Stimulated activated naive B cell treated with anti-CD40 and anti-IgM and Interleukin-4, amounts not matched to agents 10 μg/mL and 1 μg/mL and 100 μg/mL, for 72 hours (primary cell): ENCODE results near the gene HDDC2.

Experiments used
- ATAC-seq, 2 donors: fragments of 150-1000 bp; cut with Tn5 transposase; replicated peaks; 2 replicates each; pipeline ENCODE4 v1.10.0; 2021; ENCODE audit warnings: moderate library complexity in 1 of 2
- DNase-seq: peaks from one replicate; pipeline ENCODE4 v3.0.0; 2021
- H3K27ac Mint-ChIP-seq: one replicate; pipeline ENCODE4 v1.8.0; 2022; ENCODE audit warnings: mild to moderate bottlenecking, mixed read lengths
- H3K27me3 Mint-ChIP-seq, 2 donors: one replicate each; pipeline ENCODE4 v1.8.0; 2022; ENCODE audit warnings: mixed read lengths in 2 of 2
- H3K36me3 Mint-ChIP-seq, 2 donors: one replicate each; pipeline ENCODE4 v1.8.0; 2022; ENCODE audit warnings: mixed read lengths in 2 of 2, mild to moderate bottlenecking in 1 of 2
- H3K4me1 Mint-ChIP-seq, 2 donors: one replicate each; pipeline ENCODE4 v1.8.0; 2022; ENCODE audit warnings: mixed read lengths in 2 of 2, mild to moderate bottlenecking in 1 of 2
- H3K4me3 Mint-ChIP-seq, 2 donors: one replicate each; pipeline ENCODE4 v1.8.0; 2022; ENCODE audit warnings: mild to moderate bottlenecking in 2 of 2, mixed read lengths in 2 of 2, moderate library complexity in 1 of 2
- H3K9me3 Mint-ChIP-seq, 2 donors: one replicate each; pipeline ENCODE4 v1.8.0; 2022; ENCODE audit warnings: mixed read lengths in 2 of 2, mild to moderate bottlenecking in 1 of 2

The HDDC2 gene

GRCh38 chr6:125228981-125229479 is 72.7 kb downstream of the HDDC2 start:
- ATAC-seq: no peak
- no peaks in the 10 kb centered on the region for H3K9me3 Mint-ChIP-seq
- no peak overlapping the region for H3K4me3 Mint-ChIP-seq
- no peaks in the 10 kb centered on the region for H3K36me3 Mint-ChIP-seq
- DNase-seq: no peak
- H3K27me3 Mint-ChIP-seq: no peaks in the 10 kb centered on the region
- no peak overlapping the region for H3K27ac Mint-ChIP-seq
- H3K4me1 Mint-ChIP-seq: no peaks in the 10 kb centered on the region

GRCh38 chr6:125227244-125227643 is 74.5 kb downstream of the HDDC2 start:
- Mint-ChIP-seq H3K27me3 (no peaks in the 10 kb centered on the region), H3K36me3 (no peaks in the 10 kb centered on the region), H3K27ac (no peak overlapping the region), H3K4me1 (no peaks in the 10 kb centered on the region), H3K4me3 (no peak overlapping the region), H3K9me3 (no peaks in the 10 kb centered on the region)
- DNase-seq (no peak), ATAC-seq (no peak)
